Calu3 (cell line): ENCODE data around the gene TAAR8. TPM values are rescaled to one million over a fixed set of nuclear protein-coding genes. Genes with fewer than 3 reads are reported as not detected.
"Not testable (repeated sequence)": the region's sequence is repeated elsewhere in the genome, so short reads cannot be mapped to it uniquely, and the experiment has no call there.

Source experiments
- BruUV-seq: library from RNA; stranded (reverse); fragments of 400-500 nt; replicated peaks from 2 replicates; lab custom pipeline; 2021; lab: Mats Ljungman, UMichigan
- CTCF ChIA-PET: fragments of 300-600 bp; sonication (Branson Sonifier 250); formaldehyde crosslinking; loops from one replicate; lab custom pipeline; 2022; ENCODE audit warnings: antibody characterized with exemption; lab: Charles Lee
- DNase-seq: peaks from one replicate; pipeline ENCODE4 v3.0.0; 2022
- H3K27ac Mint-ChIP-seq: one replicate; pipeline ENCODE4 v1.8.0; 2022; ENCODE audit warnings: mixed read lengths; ENCODE audit not compliant: unreplicated experiment
- H3K27me3 Mint-ChIP-seq: one replicate; pipeline ENCODE4 v1.8.0; 2022; ENCODE audit warnings: mixed read lengths; ENCODE audit not compliant: unreplicated experiment
- H3K36me3 Mint-ChIP-seq: one replicate; pipeline ENCODE4 v1.8.0; 2022; ENCODE audit warnings: mild to moderate bottlenecking, moderate library complexity, mixed read lengths; ENCODE audit not compliant: insufficient read depth, unreplicated experiment
- H3K4me1 Mint-ChIP-seq: one replicate; pipeline ENCODE4 v1.8.0; 2022; ENCODE audit warnings: mild to moderate bottlenecking, low read depth, mixed read lengths; ENCODE audit not compliant: unreplicated experiment
- H3K4me3 Mint-ChIP-seq: one replicate; pipeline ENCODE4 v1.8.0; 2022; ENCODE audit warnings: mild to moderate bottlenecking, low read depth, moderate library complexity, mixed read lengths; ENCODE audit not compliant: unreplicated experiment
- H3K9me3 Mint-ChIP-seq: one replicate; pipeline ENCODE4 v1.8.0; 2022; ENCODE audit warnings: low read depth, mixed read lengths; ENCODE audit not compliant: unreplicated experiment
- intact Hi-C: fragments of 100-400 bp; cut with micrococcal nuclease; formaldehyde crosslinking; loops from one replicate; pipeline ENCODE4 v1.10.0; 2022; ENCODE audit not compliant: unreplicated experiment
- total RNA-seq: library from RNA; stranded (reverse); gene quantifications from 2 replicates; pipeline ENCODE4 v1.2.3, GENCODE V29; 2022
- TF ChIP-seq, protein P1 (sequence below): fragments of 200-600 bp; IDR thresholded peaks from one replicate; pipeline ENCODE4 v1.8.0; 2022; ENCODE audit warnings: antibody characterized with exemption; ENCODE audit not compliant: unreplicated experiment

The TAAR8 gene
- total RNA-seq, 1 experiment from 2014 or later, result not detected

DNA sequence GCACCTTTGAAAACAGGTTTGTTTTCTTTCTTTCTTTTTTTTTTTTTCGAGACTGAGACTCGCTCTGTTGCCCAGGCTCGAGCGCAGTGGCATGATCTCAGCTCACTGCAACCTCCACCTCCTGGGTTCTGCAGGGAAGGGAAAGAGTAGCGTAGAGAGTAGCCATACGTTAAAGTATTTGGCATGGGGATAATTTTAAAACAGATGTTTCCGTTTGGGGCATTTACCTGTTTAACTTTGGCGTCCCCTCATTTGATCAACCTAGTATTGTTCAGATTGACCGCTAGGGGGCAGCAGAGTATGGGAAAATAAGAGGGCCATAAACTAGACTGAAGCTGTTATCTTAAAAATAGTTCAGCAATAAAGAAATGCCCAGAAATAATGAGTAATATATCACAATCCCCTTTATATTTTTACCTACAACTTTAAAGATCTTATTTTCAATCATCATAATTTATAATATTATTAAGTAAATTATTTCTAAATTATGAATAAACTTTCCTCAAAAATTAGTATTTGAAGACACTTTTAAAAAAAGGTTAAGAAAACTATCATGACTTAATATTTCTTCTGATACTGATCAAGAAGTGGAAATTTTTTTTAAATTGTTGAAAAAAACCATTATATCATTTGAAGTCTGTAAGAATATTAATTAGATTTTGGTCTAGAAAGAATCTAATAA lies 22.0 kb upstream of the TAAR8 start:
- no TSS peak for BruUV-seq
- TF ChIP-seq, protein P1, sequence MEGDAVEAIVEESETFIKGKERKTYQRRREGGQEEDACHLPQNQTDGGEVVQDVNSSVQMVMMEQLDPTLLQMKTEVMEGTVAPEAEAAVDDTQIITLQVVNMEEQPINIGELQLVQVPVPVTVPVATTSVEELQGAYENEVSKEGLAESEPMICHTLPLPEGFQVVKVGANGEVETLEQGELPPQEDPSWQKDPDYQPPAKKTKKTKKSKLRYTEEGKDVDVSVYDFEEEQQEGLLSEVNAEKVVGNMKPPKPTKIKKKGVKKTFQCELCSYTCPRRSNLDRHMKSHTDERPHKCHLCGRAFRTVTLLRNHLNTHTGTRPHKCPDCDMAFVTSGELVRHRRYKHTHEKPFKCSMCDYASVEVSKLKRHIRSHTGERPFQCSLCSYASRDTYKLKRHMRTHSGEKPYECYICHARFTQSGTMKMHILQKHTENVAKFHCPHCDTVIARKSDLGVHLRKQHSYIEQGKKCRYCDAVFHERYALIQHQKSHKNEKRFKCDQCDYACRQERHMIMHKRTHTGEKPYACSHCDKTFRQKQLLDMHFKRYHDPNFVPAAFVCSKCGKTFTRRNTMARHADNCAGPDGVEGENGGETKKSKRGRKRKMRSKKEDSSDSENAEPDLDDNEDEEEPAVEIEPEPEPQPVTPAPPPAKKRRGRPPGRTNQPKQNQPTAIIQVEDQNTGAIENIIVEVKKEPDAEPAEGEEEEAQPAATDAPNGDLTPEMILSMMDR, result peak; percentile 64
- intact Hi-C loops, result loop anchor here (1.0 to 5.0 kb wide), 4 partner anchors 82 to 238 kb away; no protein-coding TSS in a partner anchor
- no peaks in the 10 kb centered on the region for H3K9me3 Mint-ChIP-seq
- H3K4me1 Mint-ChIP-seq, result no peaks in the 10 kb centered on the region
- H3K4me3 Mint-ChIP-seq, result peak overlapping the region; percentile 37
- H3K36me3 Mint-ChIP-seq, result no peaks in the 10 kb centered on the region
- peak overlapping the region; percentile 50 for H3K27ac Mint-ChIP-seq
- DNase-seq, result peak; percentile 76
- CTCF ChIA-PET, result interaction anchor here (0.6 to 1.2 kb wide), 8 partner anchors 68 to 238 kb away, joined by 3 to 24 read pairs (median 4); no protein-coding TSS in a partner anchor
- no peaks in the 10 kb centered on the region for H3K27me3 Mint-ChIP-seq

DNA sequence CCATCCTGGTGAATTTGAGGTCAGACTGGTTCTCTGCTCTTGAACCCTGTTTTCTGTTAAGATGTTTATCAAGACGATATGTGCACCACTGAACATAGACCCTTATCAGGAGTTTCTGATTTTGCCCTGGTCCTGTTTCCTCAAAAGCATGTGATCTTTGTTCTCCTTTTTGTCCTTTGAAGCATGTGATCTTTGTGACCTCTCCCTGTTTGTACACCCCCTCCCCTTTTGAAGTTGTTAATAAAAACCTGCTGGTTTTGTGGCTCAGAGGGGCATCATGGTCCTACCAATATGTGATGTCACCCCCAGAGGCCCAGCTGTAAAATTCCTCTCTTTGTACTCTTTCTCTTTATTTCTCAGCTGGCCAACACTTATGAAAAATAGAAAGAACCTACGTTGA lies 17.9 kb upstream of the TAAR8 start:
- H3K27me3 Mint-ChIP-seq, H3K9me3 Mint-ChIP-seq, H3K4me3 Mint-ChIP-seq, BruUV-seq, H3K36me3 Mint-ChIP-seq, H3K27ac Mint-ChIP-seq, DNase-seq, CTCF ChIA-PET: not testable (repeated sequence)
- peaks cover 16% of the 10 kb centered on the region for H3K4me1 Mint-ChIP-seq
- intact Hi-C loops, result loop anchor here (5.0 kb wide), 1 partner anchor 78 kb away; no protein-coding TSS in a partner anchor

DNA sequence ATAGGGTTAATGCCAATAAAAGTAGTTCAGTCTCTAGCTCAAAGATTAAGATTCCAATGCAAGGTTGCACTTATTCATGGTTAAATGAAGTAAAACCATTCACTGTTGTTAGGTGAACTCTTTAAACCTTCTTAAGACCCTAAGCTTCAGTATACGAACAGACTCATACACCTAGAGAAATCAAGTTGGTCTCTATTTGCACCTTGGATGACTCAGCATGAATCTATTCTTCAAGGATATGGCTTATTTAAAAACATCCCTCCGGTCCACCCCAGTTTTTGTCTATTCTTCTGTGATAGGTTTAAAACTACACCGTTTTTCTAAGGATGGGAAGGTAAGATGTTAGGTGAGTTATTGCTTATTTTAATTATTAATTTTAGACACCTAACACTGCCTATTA lies 15.3 kb upstream of the TAAR8 start:
- H3K27ac Mint-ChIP-seq, result no peak overlapping the region
- H3K4me1 Mint-ChIP-seq, result peaks cover 16% of the 10 kb centered on the region
- no peaks in the 10 kb centered on the region for H3K9me3 Mint-ChIP-seq
- no peak overlapping the region for H3K4me3 Mint-ChIP-seq
- CTCF ChIA-PET, result interaction anchor here (0.7 kb wide), 1 partner anchor 62 kb away, joined by 3 read pairs; no protein-coding TSS in a partner anchor
- no TSS peak for BruUV-seq
- intact Hi-C loops, result loop anchor here (5.0 kb wide), 1 partner anchor 55 kb away; no protein-coding TSS in a partner anchor
- DNase-seq, result no peak
- H3K36me3 Mint-ChIP-seq, result no peaks in the 10 kb centered on the region
- TF ChIP-seq, protein P1, result no peak
- no peaks in the 10 kb centered on the region for H3K27me3 Mint-ChIP-seq

DNA sequence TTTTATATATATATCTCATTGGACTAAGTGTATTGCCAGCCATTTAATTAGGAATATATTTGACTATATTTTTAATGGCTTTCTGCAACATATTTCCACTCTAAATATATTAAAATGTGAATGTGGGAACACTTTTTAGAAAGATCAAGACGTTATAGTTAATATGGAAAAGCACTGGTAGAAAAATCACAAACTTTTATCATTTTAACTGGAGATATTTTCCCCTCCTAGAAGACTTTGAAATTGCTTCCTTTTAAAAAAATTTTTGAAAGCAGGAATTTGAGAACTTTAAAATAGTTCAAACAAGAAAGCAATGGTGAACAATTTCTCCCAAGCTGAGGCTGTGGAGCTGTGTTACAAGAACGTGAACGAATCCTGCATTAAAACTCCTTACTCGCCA lies 14.5 kb upstream of the TAAR8 start, which contains the start of gene TAAR9:
Gene TAAR9 (plus strand): TSS at position 301 of the 400 bp plus-strand sequence. CDS start 13 bp downstream, at position 314.
- no peak for DNase-seq
- no TSS peak for BruUV-seq
- TF ChIP-seq, protein P1, result no peak
- H3K4me3 Mint-ChIP-seq, result no peak within 1 kb of the TSS
- H3K4me1 Mint-ChIP-seq, result peaks cover 16% of the 10 kb centered on the region
- no peak within 1 kb of the TSS for H3K27ac Mint-ChIP-seq
- H3K27me3 Mint-ChIP-seq, result no peaks in the 10 kb centered on the region
- CTCF ChIA-PET, result no interaction called here
- no peaks in the 10 kb centered on the region for H3K36me3 Mint-ChIP-seq
- H3K9me3 Mint-ChIP-seq, result no peaks in the 10 kb centered on the region
- intact Hi-C loops, result loop anchor here (5.0 kb wide), 1 partner anchor 54 kb away; no protein-coding TSS in a partner anchor
